Colonic mucosa (tissue), 4 donors: Measurements from ENCODE around the gene SHISAL1. TPM values are rescaled to one million over a fixed set of nuclear protein-coding genes. Genes with fewer than 3 reads are reported as not detected.

Experiments used
- DNase-seq: peaks from one replicate; pipeline ENCODE4 v3.0.0-alpha.2; 2020
- H3K27ac ChIP-seq: fragments of 200-600 bp; one replicate; pipeline ENCODE4 v1.8.0; 2021
- H3K27me3 ChIP-seq: fragments of 200-600 bp; one replicate; pipeline ENCODE4 v1.8.0; 2021
- H3K36me3 ChIP-seq: fragments of 200-600 bp; one replicate; pipeline ENCODE4 v1.8.0; 2021
- H3K4me1 ChIP-seq: fragments of 200-600 bp; one replicate; pipeline ENCODE4 v1.8.0; 2021; ENCODE audit warnings: mild to moderate bottlenecking
- H3K4me3 ChIP-seq: fragments of 200-600 bp; one replicate; pipeline ENCODE4 v1.8.0; 2021
- H3K9ac ChIP-seq, 2 donors: one replicate each; pipeline ENCODE4 v1.7.0; 2013; ENCODE audit warnings: control low read depth in 2 of 2, low read depth in 2 of 2, low read length in 2 of 2
- H3K9me3 ChIP-seq: fragments of 200-600 bp; one replicate; pipeline ENCODE4 v1.8.0; 2021
- intact Hi-C: fragments of 100-400 bp; cut with DNase I; formaldehyde crosslinking; loops from one replicate; pipeline ENCODE4 v1.14.1; 2022
- total RNA-seq, 2 donors: library from RNA; stranded (reverse); fragmentation: NEBNext Ultra II Directional in 1 of 2; extraction: Animal tissue kit (Norgen Biotek cat#: 25700) in 1 of 2; gene quantifications; one replicate each; pipeline ENCODE4 v1.2.1, GENCODE V29; 2021
- TF ChIP-seq, protein P1 (sequence below): fragments of 200-600 bp; IDR thresholded peaks from one replicate; pipeline ENCODE4 v1.8.0; 2022; ENCODE audit warnings: antibody characterized with exemption, mild to moderate bottlenecking
- donor health status: healthy.
- donor health status: DM: no; HTN: no; CAD: no.
- donor health status: DM: no; HTN: no; CAD: no.

The SHISAL1 gene
- total RNA-seq, 2 donors from 2014 or later = 0.27 to 6.6 TPM

DNA sequence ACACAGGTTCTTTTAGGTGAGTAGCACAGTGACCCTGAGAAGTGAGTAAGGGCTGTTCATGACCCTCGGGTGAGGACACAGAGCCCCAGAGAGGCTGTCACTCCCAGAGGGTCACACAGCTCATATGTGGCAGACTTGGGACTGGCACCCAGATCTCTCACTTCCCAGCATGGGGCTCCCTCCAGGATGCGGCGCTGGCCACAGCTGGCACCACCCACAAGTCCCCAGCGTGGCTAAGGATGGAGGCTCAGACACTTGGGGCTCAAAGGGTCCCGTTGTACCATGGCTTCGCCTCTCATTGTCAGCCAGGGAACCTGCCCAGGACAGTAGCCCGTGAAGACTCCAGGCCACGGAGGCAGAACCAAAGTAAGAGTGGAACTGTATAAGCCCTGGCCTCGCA, 6.0 kb upstream of the SHISAL1 start:
- TF ChIP-seq, protein P1, sequence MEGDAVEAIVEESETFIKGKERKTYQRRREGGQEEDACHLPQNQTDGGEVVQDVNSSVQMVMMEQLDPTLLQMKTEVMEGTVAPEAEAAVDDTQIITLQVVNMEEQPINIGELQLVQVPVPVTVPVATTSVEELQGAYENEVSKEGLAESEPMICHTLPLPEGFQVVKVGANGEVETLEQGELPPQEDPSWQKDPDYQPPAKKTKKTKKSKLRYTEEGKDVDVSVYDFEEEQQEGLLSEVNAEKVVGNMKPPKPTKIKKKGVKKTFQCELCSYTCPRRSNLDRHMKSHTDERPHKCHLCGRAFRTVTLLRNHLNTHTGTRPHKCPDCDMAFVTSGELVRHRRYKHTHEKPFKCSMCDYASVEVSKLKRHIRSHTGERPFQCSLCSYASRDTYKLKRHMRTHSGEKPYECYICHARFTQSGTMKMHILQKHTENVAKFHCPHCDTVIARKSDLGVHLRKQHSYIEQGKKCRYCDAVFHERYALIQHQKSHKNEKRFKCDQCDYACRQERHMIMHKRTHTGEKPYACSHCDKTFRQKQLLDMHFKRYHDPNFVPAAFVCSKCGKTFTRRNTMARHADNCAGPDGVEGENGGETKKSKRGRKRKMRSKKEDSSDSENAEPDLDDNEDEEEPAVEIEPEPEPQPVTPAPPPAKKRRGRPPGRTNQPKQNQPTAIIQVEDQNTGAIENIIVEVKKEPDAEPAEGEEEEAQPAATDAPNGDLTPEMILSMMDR = no peak
- H3K9me3 ChIP-seq = no peaks in the 10 kb centered on the region
- no peaks in the 10 kb centered on the region for H3K27me3 ChIP-seq
- no peaks in the 10 kb centered on the region for H3K36me3 ChIP-seq
- no peak overlapping the region for H3K4me3 ChIP-seq
- intact Hi-C loops = no loop called here
- no peaks in the 10 kb centered on the region for H3K4me1 ChIP-seq
- H3K9ac ChIP-seq = no peak overlapping the region
- DNase-seq = no peak
- H3K27ac ChIP-seq = no peak overlapping the region

DNA sequence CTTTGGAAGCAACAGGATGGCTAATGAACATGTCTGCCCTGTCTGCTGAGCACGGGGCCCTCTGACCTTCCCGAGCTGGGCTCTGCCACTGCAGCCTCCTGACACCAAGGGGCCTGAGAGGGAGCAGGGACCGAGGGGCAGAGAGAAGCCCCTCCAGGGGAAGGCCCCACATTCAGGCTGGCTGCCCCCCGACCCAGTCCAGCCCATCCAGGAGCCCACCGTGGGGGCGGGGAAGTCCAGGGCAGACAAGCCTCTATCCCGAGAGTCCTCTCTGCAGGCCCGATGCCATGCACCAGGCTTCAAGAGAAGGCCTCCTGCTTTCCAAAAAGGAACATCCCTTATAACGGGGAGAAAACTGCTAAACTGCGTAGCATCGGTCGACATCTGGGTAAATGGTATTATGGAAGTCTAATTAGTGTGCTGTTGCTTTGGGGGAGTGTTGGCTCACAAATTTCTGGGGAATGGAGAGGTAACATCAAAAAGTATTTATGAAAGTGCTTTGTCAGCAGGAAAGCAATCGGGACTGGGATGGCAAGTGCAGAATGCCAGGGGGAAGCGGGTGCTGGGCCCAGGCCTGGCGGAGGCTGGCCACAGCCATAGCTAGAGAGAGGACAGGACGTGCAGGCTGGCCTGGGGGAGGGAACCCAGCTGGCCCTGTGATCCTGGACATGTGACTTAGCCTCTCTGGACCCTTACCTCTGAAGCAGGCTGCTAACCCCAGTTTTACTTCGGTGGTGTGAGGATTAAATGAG, 5.3 kb upstream of the SHISAL1 start:
- Histone ChIP-seq H3K9ac (no peak overlapping the region), H3K27ac (no peak overlapping the region), H3K4me3 (no peak overlapping the region), H3K36me3 (no peaks in the 10 kb centered on the region), H3K4me1 (no peaks in the 10 kb centered on the region), H3K27me3 (no peaks in the 10 kb centered on the region), H3K9me3 (no peaks in the 10 kb centered on the region)
- DNase-seq = no peak
- TF ChIP-seq, protein P1 = no peak
- intact Hi-C loops = no loop called here

DNA sequence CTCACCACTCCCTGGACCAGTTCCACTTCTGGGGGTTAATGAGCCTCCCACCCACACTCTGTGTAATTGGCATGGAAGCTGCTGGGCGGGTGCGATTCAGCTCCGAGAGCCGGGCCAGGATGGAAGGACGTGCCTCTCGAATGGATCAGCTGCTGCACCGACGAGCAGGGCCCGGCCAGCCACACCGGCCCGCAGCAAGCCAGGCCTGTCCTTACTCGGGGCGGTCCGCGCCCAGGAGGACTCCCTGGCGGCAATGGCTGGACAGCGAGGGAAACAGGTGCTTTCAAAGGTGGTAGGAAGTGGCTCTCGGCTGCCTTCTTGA, 4.3 kb upstream of the SHISAL1 start:
- no peak overlapping the region for H3K4me3 ChIP-seq
- no peak overlapping the region for H3K9ac ChIP-seq
- DNase-seq = no peak
- no peaks in the 10 kb centered on the region for H3K9me3 ChIP-seq
- intact Hi-C loops = no loop called here
- no peak overlapping the region for H3K27ac ChIP-seq
- TF ChIP-seq, protein P1 = no peak
- no peaks in the 10 kb centered on the region for H3K4me1 ChIP-seq
- H3K36me3 ChIP-seq = no peaks in the 10 kb centered on the region
- no peaks in the 10 kb centered on the region for H3K27me3 ChIP-seq

DNA sequence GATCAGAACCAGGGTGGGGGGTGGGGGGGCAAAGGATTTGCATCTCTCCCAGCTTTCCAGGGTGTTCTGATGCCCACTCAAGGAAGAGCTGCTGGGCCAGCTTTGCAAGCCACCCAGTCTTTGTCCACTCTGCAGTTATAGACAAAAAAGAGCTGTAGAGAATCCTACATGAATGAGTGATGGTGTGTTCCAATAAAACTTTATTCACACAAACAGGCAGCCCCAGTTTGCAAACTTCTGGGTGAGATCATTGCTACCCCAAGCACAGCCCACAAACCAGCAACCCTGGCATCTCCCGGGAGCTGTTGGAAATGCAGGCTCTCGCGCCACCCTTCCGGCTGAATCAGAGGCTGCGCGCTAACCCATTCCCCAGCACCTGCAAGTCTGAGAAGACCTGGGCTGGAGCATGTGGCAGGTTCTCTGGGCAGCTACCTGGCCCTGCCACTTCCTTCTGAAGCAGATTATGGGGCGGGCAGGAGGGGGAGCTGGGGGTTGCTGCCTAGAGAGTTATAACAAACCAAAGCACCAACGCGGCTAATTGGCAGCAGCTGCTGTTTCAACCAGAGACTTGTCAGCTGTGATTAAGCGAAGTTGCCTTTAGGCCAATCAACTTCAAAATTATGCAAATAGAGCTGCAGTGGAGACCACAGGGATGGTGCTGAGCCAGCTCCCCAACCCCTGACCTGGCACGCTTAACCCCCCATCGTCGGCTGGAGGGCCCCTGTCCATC, 3.8 kb upstream of the SHISAL1 start:
- no peaks in the 10 kb centered on the region for H3K27me3 ChIP-seq
- H3K9me3 ChIP-seq = no peaks in the 10 kb centered on the region
- no peak overlapping the region for H3K27ac ChIP-seq
- H3K4me1 ChIP-seq = no peaks in the 10 kb centered on the region
- no peak for DNase-seq
- no peak overlapping the region for H3K4me3 ChIP-seq
- TF ChIP-seq, protein P1 = no peak
- intact Hi-C loops = no loop called here
- H3K36me3 ChIP-seq = no peaks in the 10 kb centered on the region
- H3K9ac ChIP-seq = no peak overlapping the region

DNA sequence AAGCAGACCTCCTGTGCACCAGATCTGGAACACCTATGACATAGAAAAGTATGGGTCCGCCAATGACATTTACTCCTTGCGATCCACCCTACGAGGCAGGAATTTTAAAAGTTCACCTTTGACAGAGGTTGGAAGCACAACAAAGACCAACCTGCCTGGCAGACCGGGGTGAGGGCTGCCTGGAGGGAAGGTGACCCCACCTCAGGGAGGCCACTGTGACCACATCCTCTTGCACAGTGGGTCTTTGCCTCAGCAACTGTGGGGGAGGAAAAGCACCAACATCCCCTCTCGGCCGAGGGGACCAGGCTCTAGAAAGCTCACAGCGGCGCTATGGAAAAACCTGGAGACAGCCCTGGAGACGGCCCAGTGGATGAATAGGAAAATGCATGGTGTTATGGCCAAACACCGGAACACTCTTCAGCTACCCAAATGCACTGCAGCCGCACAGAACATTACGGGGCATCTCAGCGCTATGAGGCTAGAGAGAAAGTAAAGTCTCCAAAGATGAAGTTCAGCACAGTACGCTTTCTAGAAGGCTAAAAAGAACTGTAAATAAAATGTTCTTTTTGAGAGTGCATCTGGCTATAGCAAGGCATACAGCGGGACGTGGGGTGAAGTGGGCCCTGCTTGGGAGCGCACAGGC, 1.8 kb upstream of the SHISAL1 start:
- Histone ChIP-seq H3K27ac (no peak overlapping the region), H3K36me3 (no peaks in the 10 kb centered on the region)
- DNase-seq = no peak

More for the DNA sequence above, 1.8 kb upstream of the SHISAL1 start:
- Histone ChIP-seq H3K4me3 (no peak overlapping the region), H3K9me3 (no peaks in the 10 kb centered on the region), H3K4me1 (no peaks in the 10 kb centered on the region), H3K9ac (no peak overlapping the region), H3K27me3 (no peaks in the 10 kb centered on the region)
- intact Hi-C loops = no loop called here
- TF ChIP-seq, protein P1 = no peak
